HepG2 (cell line): Measurements from ENCODE around the gene PTCH1.

Experiments used
- DMAP1 ChIP-seq: IDR thresholded peaks from 2 replicates; pipeline ENCODE4 v1.6.1; 2016
- NFKB2 ChIP-seq: sonication (generic); formaldehyde crosslinking; IDR thresholded peaks from 2 replicates; pipeline ENCODE4 v1.4.0; 2020; ENCODE audit warnings: missing genetic modification reagents, borderline replicate concordance
- POLR2A ChIP-seq, 2 experiments: IDR thresholded peaks; 2 replicates each; pipeline ENCODE4 v1.6.1; 2011; ENCODE audit warnings: low read depth in 2 of 2, low read length in 2 of 2, mild to moderate bottlenecking in 1 of 2, moderate library complexity in 1 of 2; ENCODE audit not compliant: insufficient read depth in 1 of 2
- SP1 ChIP-seq, 2 experiments: fragments of 450-650 bp in 1 of 2; sonication (generic) in 1 of 2; formaldehyde crosslinking in 1 of 2; IDR thresholded peaks; 2 replicates each; pipeline versions ENCODE4 v1.4.0 to v1.6.1; 2016 to 2020; ENCODE audit warnings: missing genetic modification reagents in 1 of 2
- ZBTB21 ChIP-seq: sonication (generic); formaldehyde crosslinking; IDR thresholded peaks from 2 replicates; pipeline ENCODE4 v1.4.0; 2020; ENCODE audit warnings: missing genetic modification reagents
- TF ChIP-seq, protein P1 (sequence below): sonication (generic); formaldehyde crosslinking; IDR thresholded peaks from 2 replicates; pipeline ENCODE4 v1.5.0; 2020; ENCODE audit warnings: mild to moderate bottlenecking, missing genetic modification reagents, moderate library complexity
- TF ChIP-seq, protein P2 (sequence below): sonication (generic); formaldehyde crosslinking; IDR thresholded peaks from 2 replicates; pipeline ENCODE4 v1.4.0; 2020; ENCODE audit warnings: mild to moderate bottlenecking, missing genetic modification reagents

- TF ChIP-seq ZBTB21, result no peak
- TF ChIP-seq NFKB2 (CRISPR knock-in tag), result no peak
- TF ChIP-seq, protein P1, sequence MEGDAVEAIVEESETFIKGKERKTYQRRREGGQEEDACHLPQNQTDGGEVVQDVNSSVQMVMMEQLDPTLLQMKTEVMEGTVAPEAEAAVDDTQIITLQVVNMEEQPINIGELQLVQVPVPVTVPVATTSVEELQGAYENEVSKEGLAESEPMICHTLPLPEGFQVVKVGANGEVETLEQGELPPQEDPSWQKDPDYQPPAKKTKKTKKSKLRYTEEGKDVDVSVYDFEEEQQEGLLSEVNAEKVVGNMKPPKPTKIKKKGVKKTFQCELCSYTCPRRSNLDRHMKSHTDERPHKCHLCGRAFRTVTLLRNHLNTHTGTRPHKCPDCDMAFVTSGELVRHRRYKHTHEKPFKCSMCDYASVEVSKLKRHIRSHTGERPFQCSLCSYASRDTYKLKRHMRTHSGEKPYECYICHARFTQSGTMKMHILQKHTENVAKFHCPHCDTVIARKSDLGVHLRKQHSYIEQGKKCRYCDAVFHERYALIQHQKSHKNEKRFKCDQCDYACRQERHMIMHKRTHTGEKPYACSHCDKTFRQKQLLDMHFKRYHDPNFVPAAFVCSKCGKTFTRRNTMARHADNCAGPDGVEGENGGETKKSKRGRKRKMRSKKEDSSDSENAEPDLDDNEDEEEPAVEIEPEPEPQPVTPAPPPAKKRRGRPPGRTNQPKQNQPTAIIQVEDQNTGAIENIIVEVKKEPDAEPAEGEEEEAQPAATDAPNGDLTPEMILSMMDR (CRISPR knock-in tag), result no peak
- TF ChIP-seq, protein P2, sequence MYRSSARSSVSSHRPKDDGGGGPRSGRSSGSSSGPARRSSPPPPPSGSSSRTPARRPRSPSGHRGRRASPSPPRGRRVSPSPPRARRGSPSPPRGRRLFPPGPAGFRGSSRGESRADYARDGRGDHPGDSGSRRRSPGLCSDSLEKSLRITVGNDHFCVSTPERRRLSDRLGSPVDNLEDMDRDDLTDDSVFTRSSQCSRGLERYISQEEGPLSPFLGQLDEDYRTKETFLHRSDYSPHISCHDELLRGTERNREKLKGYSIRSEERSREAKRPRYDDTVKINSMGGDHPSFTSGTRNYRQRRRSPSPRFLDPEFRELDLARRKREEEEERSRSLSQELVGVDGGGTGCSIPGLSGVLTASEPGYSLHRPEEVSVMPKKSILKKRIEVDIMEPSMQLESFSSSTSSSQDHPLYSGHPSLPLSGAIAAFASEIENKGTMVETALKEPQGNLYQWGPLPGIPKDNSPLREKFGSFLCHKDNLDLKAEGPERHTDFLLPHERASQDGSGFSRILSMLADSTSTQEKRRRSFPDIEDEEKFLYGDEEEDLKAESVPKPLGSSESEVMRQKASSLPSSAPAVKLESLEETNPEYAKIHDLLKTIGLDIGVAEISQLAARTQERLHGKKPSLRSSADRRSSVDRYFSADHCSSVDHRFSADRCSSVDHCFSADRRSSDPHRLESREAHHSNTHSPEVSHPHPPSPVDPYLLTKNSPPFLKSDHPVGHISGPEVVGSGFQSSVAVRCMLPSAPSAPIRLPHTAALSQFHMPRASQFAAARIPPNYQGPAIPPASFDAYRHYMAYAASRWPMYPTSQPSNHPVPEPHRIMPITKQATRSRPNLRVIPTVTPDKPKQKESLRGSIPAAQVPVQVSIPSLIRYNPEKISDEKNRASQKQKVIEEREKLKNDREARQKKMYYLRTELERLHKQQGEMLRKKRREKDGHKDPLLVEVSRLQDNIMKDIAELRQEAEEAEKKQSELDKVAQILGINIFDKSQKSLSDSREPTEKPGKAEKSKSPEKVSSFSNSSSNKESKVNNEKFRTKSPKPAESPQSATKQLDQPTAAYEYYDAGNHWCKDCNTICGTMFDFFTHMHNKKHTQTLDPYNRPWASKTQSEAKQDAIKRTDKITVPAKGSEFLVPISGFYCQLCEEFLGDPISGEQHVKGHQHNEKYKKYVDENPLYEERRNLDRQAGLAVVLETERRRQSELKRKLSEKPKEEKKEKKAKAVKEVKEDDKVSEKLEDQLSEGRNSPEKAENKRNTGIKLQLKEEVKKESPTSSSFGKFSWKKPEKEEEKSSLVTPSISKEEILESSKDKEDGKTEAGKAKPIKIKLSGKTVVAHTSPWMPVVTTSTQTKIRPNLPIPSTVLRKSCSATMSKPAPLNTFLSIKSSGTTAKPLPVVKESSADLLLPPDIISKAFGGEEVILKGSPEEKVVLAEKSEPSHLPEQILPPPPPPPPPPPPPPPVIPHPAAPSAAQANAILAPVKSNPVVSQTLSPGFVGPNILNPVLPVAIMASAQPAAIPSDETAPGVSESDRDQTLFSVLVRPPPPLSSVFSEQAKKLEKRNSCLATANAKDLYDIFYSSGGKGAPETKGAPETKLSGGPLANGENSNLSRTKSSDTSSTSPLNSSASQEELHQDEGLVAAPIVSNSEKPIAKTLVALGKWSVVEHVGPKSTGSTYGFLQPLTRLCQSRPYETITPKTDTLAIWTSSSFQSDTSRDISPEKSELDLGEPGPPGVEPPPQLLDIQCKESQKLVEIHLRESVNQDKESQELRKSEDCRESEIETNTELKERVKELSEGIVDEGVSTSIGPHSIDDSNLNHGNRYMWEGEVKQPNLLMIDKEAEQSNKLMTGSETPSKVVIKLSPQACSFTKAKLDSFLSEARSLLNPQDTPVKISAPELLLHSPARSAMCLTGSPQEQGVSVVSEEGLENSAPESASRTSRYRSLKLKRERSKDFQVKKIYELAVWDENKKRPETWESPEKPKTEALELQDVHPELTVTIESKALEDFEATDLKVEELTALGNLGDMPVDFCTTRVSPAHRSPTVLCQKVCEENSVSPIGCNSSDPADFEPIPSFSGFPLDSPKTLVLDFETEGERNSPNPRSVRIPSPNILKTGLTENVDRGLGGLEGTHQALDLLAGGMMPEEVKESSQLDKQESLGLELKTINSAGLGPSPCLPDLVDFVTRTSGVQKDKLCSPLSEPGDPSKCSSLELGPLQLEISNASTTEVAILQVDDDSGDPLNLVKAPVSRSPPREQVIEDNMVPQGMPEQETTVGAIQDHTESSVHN, result no peak
- no peak for TF ChIP-seq POLR2A (IDR thresholded peaks at IDR 0.05; ENCODE audit: insufficient read depth in 1 of 2, low read depth in 2 of 2, low read length in 2 of 2)
- no peak for TF ChIP-seq DMAP1
- no peak for TF ChIP-seq SP1 (IDR thresholded peaks at IDR 0.05)
- TF ChIP-seq SP1 (CRISPR knock-in tag; IDR thresholded peaks at IDR 0.05), result no peak
Observed at GRCh38 chr9:95438561-95439357, 78.0 kb downstream of the PTCH1 start.
